ENCODE results near the gene KCNJ6. TPM values are rescaled to one million over a fixed set of nuclear protein-coding genes. Genes with fewer than 3 reads are reported as not detected.

Gene KCNJ6
- total and polyA plus RNA-seq, 10 of the 15 experiments (the other 5 are each of a cell fraction or from before 2014, with no cell fraction given), result 0.03 to 0.07 (median 0.04) TPM; not detected in 7

DNA sequence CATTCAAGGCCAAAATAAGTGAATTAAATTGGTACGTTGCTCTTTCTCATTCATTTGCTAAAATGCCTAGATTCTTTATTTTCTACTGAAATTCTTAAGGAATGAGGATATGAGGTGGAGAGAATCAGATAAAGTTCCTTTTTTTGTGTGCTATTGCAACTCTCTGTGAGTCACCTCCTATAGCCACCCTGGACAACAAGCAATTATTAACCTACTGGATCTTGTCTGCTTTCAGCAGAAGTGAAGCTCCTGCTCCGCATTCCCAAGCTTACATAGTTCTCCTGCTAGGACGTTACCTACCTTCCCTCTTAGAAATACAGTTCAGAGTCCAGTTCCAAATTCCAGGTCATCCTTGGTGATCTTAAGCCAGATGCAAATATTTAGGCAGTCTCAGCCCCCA lies 4.8 kb upstream of the KCNJ6 start:
- no peak for ATAC-seq
- no peak overlapping the region for H3K27ac ChIP-seq (ENCODE audit: control insufficient read depth, insufficient read depth)
- no peak for TF ChIP-seq DPF2 (IDR thresholded peaks at IDR 0.05)
- no peak for TF ChIP-seq NR2F1 (conservative IDR thresholded peaks at IDR 0.05)
- no peak for TF ChIP-seq CHD2 (IDR thresholded peaks at IDR 0.05; ENCODE audit: borderline replicate concordance, low read depth, low read length)
- TF ChIP-seq ZNF384 (IDR thresholded peaks at IDR 0.05; ENCODE audit: borderline replicate concordance, low read depth, low read length), result no peak
- no peak for TF ChIP-seq RUNX3 (IDR thresholded peaks at IDR 0.05; ENCODE audit: low read length)
- no peak for TF ChIP-seq SREBF1 (IDR thresholded peaks at IDR 0.05; ENCODE audit: low read length)
- TF ChIP-seq, protein P1, sequence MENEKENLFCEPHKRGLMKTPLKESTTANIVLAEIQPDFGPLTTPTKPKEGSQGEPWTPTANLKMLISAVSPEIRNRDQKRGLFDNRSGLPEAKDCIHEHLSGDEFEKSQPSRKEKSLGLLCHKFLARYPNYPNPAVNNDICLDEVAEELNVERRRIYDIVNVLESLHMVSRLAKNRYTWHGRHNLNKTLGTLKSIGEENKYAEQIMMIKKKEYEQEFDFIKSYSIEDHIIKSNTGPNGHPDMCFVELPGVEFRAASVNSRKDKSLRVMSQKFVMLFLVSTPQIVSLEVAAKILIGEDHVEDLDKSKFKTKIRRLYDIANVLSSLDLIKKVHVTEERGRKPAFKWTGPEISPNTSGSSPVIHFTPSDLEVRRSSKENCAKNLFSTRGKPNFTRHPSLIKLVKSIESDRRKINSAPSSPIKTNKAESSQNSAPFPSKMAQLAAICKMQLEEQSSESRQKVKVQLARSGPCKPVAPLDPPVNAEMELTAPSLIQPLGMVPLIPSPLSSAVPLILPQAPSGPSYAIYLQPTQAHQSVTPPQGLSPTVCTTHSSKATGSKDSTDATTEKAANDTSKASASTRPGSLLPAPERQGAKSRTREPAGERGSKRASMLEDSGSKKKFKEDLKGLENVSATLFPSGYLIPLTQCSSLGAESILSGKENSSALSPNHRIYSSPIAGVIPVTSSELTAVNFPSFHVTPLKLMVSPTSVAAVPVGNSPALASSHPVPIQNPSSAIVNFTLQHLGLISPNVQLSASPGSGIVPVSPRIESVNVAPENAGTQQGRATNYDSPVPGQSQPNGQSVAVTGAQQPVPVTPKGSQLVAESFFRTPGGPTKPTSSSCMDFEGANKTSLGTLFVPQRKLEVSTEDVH (IDR thresholded peaks at IDR 0.05; ENCODE audit: low read depth, partially characterized antibody), result no peak
- TF ChIP-seq BACH1 (IDR thresholded peaks at IDR 0.05; ENCODE audit: borderline replicate concordance), result no peak
- TF ChIP-seq EP300 (IDR thresholded peaks at IDR 0.05; ENCODE audit: borderline replicate concordance in 1 of 2, control insufficient read depth in 1 of 2, low read depth in 2 of 2, low read length in 2 of 2), result no peak
- no peak for TF ChIP-seq MEF2A (IDR thresholded peaks at IDR 0.05; ENCODE audit: insufficient read depth, low read depth, low read length)
- TF ChIP-seq, protein P2, sequence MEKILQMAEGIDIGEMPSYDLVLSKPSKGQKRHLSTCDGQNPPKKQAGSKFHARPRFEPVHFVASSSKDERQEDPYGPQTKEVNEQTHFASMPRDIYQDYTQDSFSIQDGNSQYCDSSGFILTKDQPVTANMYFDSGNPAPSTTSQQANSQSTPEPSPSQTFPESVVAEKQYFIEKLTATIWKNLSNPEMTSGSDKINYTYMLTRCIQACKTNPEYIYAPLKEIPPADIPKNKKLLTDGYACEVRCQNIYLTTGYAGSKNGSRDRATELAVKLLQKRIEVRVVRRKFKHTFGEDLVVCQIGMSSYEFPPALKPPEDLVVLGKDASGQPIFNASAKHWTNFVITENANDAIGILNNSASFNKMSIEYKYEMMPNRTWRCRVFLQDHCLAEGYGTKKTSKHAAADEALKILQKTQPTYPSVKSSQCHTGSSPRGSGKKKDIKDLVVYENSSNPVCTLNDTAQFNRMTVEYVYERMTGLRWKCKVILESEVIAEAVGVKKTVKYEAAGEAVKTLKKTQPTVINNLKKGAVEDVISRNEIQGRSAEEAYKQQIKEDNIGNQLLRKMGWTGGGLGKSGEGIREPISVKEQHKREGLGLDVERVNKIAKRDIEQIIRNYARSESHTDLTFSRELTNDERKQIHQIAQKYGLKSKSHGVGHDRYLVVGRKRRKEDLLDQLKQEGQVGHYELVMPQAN (conservative IDR thresholded peaks at IDR 0.05), result no peak
- TF ChIP-seq, protein P3, sequence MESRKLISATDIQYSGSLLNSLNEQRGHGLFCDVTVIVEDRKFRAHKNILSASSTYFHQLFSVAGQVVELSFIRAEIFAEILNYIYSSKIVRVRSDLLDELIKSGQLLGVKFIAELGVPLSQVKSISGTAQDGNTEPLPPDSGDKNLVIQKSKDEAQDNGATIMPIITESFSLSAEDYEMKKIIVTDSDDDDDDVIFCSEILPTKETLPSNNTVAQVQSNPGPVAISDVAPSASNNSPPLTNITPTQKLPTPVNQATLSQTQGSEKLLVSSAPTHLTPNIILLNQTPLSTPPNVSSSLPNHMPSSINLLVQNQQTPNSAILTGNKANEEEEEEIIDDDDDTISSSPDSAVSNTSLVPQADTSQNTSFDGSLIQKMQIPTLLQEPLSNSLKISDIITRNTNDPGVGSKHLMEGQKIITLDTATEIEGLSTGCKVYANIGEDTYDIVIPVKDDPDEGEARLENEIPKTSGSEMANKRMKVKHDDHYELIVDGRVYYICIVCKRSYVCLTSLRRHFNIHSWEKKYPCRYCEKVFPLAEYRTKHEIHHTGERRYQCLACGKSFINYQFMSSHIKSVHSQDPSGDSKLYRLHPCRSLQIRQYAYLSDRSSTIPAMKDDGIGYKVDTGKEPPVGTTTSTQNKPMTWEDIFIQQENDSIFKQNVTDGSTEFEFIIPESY (IDR thresholded peaks at IDR 0.05), result no peak
- TF ChIP-seq ASH2L (IDR thresholded peaks at IDR 0.05; ENCODE audit: borderline replicate concordance, low read depth), result no peak
- TF ChIP-seq KLF5 (IDR thresholded peaks at IDR 0.05; ENCODE audit: partially characterized antibody), result no peak
- no peak for TF ChIP-seq CREB1 (IDR thresholded peaks at IDR 0.05; ENCODE audit: low read depth)
- TF ChIP-seq YBX1 (IDR thresholded peaks at IDR 0.05), result no peak
- TF ChIP-seq EED (IDR thresholded peaks at IDR 0.05; ENCODE audit: low read depth), result no peak
- no peak for TF ChIP-seq CHD1 (IDR thresholded peaks at IDR 0.05; ENCODE audit: low read depth, low read length)
- ChIA-PET RAD21 (ENCODE audit: unreplicated experiment) (no interaction called here), POLR2A (no interaction called here), SMC1A (ENCODE audit: uncharacterized antibody, unreplicated experiment) (no interaction called here), CTCF (no interaction called here)
- H3K4me1 ChIP-seq (ENCODE audit: control insufficient read depth, insufficient read depth, low read length), result no peaks in the 10 kb centered on the region
- H3K4me2 ChIP-seq (ENCODE audit: control insufficient read depth, insufficient read depth), result no peak overlapping the region
- intact Hi-C loops (cut with micrococcal nuclease; ENCODE audit: unreplicated experiment) (no loop called here), in situ Hi-C loops (cut with MboI) (no loop called here)
- DNase-seq (ENCODE audit: low read depth, low spot score), result no peak
- H3K27me3 ChIP-seq (replicated peaks in 1 of 2; ENCODE audit: control insufficient read depth in 2 of 2, insufficient read depth in 2 of 2, low read length in 1 of 2), result no peaks in the 10 kb centered on the region
- 1% methylated on average over 3 of the region's 3 CpGs for WGBS (ENCODE audit: insufficient coverage, insufficient replicate concordance, low lambda C conversion rate, missing lambda C conversion rate)
- no peaks in the 10 kb centered on the region for H4K20me1 ChIP-seq (ENCODE audit: control insufficient read depth, insufficient read depth)
- BruUV-seq (replicated peaks), result no TSS peak
- no peaks in the 10 kb centered on the region for H3K36me3 ChIP-seq (ENCODE audit: control insufficient read depth in 2 of 2, insufficient read depth in 2 of 2, low read length in 1 of 2)
- no peak overlapping the region for H2AFZ ChIP-seq (ENCODE audit: control insufficient read depth, low read depth, low read length)
- no peaks in the 10 kb centered on the region for H3K9me3 ChIP-seq (replicated peaks; ENCODE audit: control insufficient read depth, insufficient read depth, low read length)
- no peak overlapping the region for H3K9ac ChIP-seq (ENCODE audit: control insufficient read depth, insufficient read depth, low read length)
- no peak for FAIRE-seq
- H3K79me2 ChIP-seq (ENCODE audit: control insufficient read depth, insufficient read depth, low read length), result no peaks in the 10 kb centered on the region
- H3K4me3 ChIP-seq, result no peak overlapping the region

All from GM12878 (cell line).